Measurements from ENCODE around the gene ZNF594.
"Not testable (repeated sequence)": the region's sequence is repeated elsewhere in the genome, so short reads cannot be mapped to it uniquely, and the experiment has no call there.

Gene ZNF594

DNA sequence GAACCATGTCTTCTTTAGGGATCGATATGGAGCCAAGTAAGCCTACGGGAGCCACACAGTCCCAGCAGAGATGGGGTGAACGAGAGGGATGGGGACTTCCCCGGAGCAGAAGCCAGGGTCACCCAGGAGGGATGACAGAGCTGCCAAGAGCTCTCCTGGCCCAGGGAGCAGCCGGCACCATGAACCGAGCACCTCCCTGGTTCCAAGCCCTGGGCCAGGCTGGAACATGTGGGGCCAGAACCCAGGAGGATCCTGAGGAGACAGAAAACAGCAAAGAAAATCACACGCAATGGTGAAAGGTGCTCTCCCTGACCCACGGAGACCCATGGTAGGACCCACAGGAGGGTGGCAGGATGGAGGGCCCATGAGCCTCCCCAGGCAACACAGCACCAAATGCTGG, 57.7 kb downstream of the ZNF594 start:
- not testable (repeated sequence) for H3K79me2 ChIP-seq (ENCODE audit: insufficient read depth, low read depth); H3K4me3 ChIP-seq (IDR thresholded peaks at IDR 0.05; ENCODE audit: insufficient read depth, low read depth, low read length); H2AFZ ChIP-seq (ENCODE audit: low read depth); H3K4me1 ChIP-seq (ENCODE audit: low read depth, poor library complexity, severe bottlenecking); H3K27ac ChIP-seq; H3K4me2 ChIP-seq; H3K27me3 ChIP-seq (ENCODE audit: insufficient read depth, low read depth); H4K20me1 ChIP-seq (ENCODE audit: insufficient read depth); H3K9ac ChIP-seq; H3K36me3 ChIP-seq (ENCODE audit: insufficient read depth)

- no peak for TF ChIP-seq CTCF (conservative IDR thresholded peaks at IDR 0.05; ENCODE audit: low read depth, low read length)
- H4K20me1 ChIP-seq (ENCODE audit: insufficient read depth) = no peaks in the 10 kb centered on the region
- H3K4me3 ChIP-seq (IDR thresholded peaks at IDR 0.05; ENCODE audit: insufficient read depth, low read depth, low read length) = no peak overlapping the region
- H3K27me3 ChIP-seq (ENCODE audit: insufficient read depth, low read depth) = no peaks in the 10 kb centered on the region
- H3K36me3 ChIP-seq (ENCODE audit: insufficient read depth) = no peaks in the 10 kb centered on the region
- H3K27ac ChIP-seq = no peak overlapping the region
- H3K9ac ChIP-seq = no peak overlapping the region
- no peaks in the 10 kb centered on the region for H3K79me2 ChIP-seq (ENCODE audit: insufficient read depth, low read depth)
- no peak overlapping the region for H2AFZ ChIP-seq (ENCODE audit: low read depth)
- no peak overlapping the region for H3K4me2 ChIP-seq
- no peaks in the 10 kb centered on the region for H3K4me1 ChIP-seq (ENCODE audit: low read depth, poor library complexity, severe bottlenecking)
Measured at GRCh38 chr17:5133311-5133710, 58.4 kb downstream of the ZNF594 start.

- H3K79me2 ChIP-seq (ENCODE audit: insufficient read depth, low read depth); H3K4me3 ChIP-seq (IDR thresholded peaks at IDR 0.05; ENCODE audit: insufficient read depth, low read depth, low read length); H3K9ac ChIP-seq; H3K27ac ChIP-seq; H3K4me1 ChIP-seq (ENCODE audit: low read depth, poor library complexity, severe bottlenecking); H2AFZ ChIP-seq (ENCODE audit: low read depth); H3K36me3 ChIP-seq (ENCODE audit: insufficient read depth); H4K20me1 ChIP-seq (ENCODE audit: insufficient read depth); H3K4me2 ChIP-seq; H3K27me3 ChIP-seq (ENCODE audit: insufficient read depth, low read depth): not testable (repeated sequence)
Measured at GRCh38 chr17:5132503-5133225, 59.0 kb downstream of the ZNF594 start.

DNA sequence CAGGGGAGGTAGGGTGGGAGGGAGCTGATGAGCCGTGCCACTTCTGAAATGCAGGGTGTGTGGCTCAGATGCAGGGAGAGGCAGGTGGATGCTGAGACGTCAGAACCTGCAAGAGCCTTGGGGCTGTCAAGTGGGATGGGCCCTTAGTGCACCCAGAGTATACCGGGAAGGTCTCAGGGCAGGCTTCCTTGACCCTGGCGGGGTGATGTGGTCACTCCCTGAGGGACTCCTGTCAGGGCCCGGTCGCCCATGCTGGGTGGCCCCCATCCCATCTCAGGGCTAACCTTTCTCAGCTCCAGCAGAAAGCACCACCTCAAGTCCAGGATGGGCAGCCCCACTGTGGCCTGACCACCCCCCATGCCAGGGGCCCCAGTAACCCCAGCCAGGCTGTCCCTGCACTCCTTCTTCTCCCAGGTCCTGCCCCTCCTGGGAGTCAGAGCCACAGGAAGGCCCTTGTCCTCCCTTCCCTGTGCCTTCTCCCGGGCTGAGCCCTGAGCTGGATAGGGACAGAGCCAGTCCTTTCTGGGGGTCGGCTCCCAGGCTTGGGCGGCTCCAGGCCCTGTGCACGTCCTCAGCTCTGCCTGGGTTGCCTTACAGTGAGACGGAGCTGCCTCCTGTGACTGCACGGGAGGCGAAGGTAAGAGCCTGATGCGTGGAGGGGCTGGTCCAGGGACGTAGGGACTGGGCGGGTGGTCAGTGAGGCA, 59.7 kb downstream of the ZNF594 start:
- H4K20me1 ChIP-seq (ENCODE audit: insufficient read depth); H3K36me3 ChIP-seq (ENCODE audit: insufficient read depth); H3K79me2 ChIP-seq (ENCODE audit: insufficient read depth, low read depth); H3K4me1 ChIP-seq (ENCODE audit: low read depth, poor library complexity, severe bottlenecking); H3K9ac ChIP-seq; H3K27me3 ChIP-seq (ENCODE audit: insufficient read depth, low read depth); H3K4me2 ChIP-seq; H3K27ac ChIP-seq; H2AFZ ChIP-seq (ENCODE audit: low read depth); H3K4me3 ChIP-seq (IDR thresholded peaks at IDR 0.05; ENCODE audit: insufficient read depth, low read depth, low read length): not testable (repeated sequence)

GRCh38 chr17:5131146-5131715, 60.4 kb downstream of the ZNF594 start:
- Histone ChIP-seq H3K79me2 (ENCODE audit: insufficient read depth, low read depth) (no peaks in the 10 kb centered on the region), H3K27ac (no peak overlapping the region), H2AFZ (ENCODE audit: low read depth) (no peak overlapping the region), H3K36me3 (ENCODE audit: insufficient read depth) (no peaks in the 10 kb centered on the region), H3K4me3 (IDR thresholded peaks at IDR 0.05; ENCODE audit: insufficient read depth, low read depth, low read length) (no peak overlapping the region), H3K4me2 (no peak overlapping the region), H3K27me3 (ENCODE audit: insufficient read depth, low read depth) (no peaks in the 10 kb centered on the region), H3K4me1 (ENCODE audit: low read depth, poor library complexity, severe bottlenecking) (no peaks in the 10 kb centered on the region), H4K20me1 (ENCODE audit: insufficient read depth) (no peaks in the 10 kb centered on the region), H3K9ac (no peak overlapping the region)
- TF ChIP-seq CTCF (conservative IDR thresholded peaks at IDR 0.05; ENCODE audit: low read depth, low read length) = no peak

- H3K9ac ChIP-seq; H3K36me3 ChIP-seq (ENCODE audit: insufficient read depth); H3K4me3 ChIP-seq (IDR thresholded peaks at IDR 0.05; ENCODE audit: insufficient read depth, low read depth, low read length); H3K79me2 ChIP-seq (ENCODE audit: insufficient read depth, low read depth); H3K27me3 ChIP-seq (ENCODE audit: insufficient read depth, low read depth); H3K27ac ChIP-seq; H3K4me2 ChIP-seq; H2AFZ ChIP-seq (ENCODE audit: low read depth); H3K4me1 ChIP-seq (ENCODE audit: low read depth, poor library complexity, severe bottlenecking); H4K20me1 ChIP-seq (ENCODE audit: insufficient read depth): not testable (repeated sequence)
Measured at GRCh38 chr17:5130687-5131086, 61.0 kb downstream of the ZNF594 start.

DNA sequence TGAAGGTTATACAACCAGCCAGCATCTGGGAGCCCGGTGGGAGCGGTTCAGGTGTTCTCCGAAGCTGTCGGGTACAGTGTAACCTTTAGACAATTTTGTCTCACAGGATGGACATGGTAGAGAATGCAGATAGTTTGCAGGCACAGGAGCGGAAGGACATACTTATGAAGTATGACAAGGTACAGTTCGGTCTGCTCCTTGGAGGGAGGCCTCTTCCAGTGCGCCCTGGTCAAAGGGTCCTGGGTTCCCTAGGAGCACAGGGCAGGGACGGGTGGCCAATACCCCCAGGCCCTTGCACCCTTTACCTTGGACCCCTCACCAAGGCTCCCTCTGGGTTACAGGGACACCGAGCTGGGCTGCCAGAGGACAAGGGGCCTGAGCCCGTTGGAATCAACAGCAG, 61.4 kb downstream of the ZNF594 start:
- H2AFZ ChIP-seq (ENCODE audit: low read depth); H3K27ac ChIP-seq; H3K36me3 ChIP-seq (ENCODE audit: insufficient read depth): not testable (repeated sequence)

GRCh38 chr17:5129770-5130169, 61.9 kb downstream of the ZNF594 start:
- H3K27me3 ChIP-seq (ENCODE audit: insufficient read depth, low read depth); H3K79me2 ChIP-seq (ENCODE audit: insufficient read depth, low read depth); H3K36me3 ChIP-seq (ENCODE audit: insufficient read depth); H3K9ac ChIP-seq; H3K4me2 ChIP-seq; H3K27ac ChIP-seq; H2AFZ ChIP-seq (ENCODE audit: low read depth); H3K4me1 ChIP-seq (ENCODE audit: low read depth, poor library complexity, severe bottlenecking); H3K4me3 ChIP-seq (IDR thresholded peaks at IDR 0.05; ENCODE audit: insufficient read depth, low read depth, low read length); H4K20me1 ChIP-seq (ENCODE audit: insufficient read depth): not testable (repeated sequence)

More for the DNA sequence above, 61.4 kb downstream of the ZNF594 start:
- not testable (repeated sequence) for H3K27me3 ChIP-seq (ENCODE audit: insufficient read depth, low read depth); H3K9ac ChIP-seq; H4K20me1 ChIP-seq (ENCODE audit: insufficient read depth); H3K4me1 ChIP-seq (ENCODE audit: low read depth, poor library complexity, severe bottlenecking); H3K4me3 ChIP-seq (IDR thresholded peaks at IDR 0.05; ENCODE audit: insufficient read depth, low read depth, low read length); H3K79me2 ChIP-seq (ENCODE audit: insufficient read depth, low read depth); H3K4me2 ChIP-seq

Measured in KMS-11 (cell line).